CD4-positive, alpha-beta T cell treated with Interleukin-4 for 4 hours (primary cell): ENCODE measurements around the gene GRM6.

Source experiments
- DNase-seq: peaks from one replicate; pipeline ENCODE4 v3.0.0-alpha.2; 2020

GRM6 gene

GRCh38 chr5:178983728-178984127 is 11.4 kb downstream of the GRM6 start:
- DNase-seq: no peak

GRCh38 chr5:178982941-178983340 is 12.2 kb downstream of the GRM6 start:
- DNase-seq: no peak

- DNase-seq: no peak
Measured at GRCh38 chr5:178981381-178981780, 13.7 kb downstream of the GRM6 start.

GRCh38 chr5:178965465-178966055 is 29.6 kb downstream of the GRM6 start:
- DNase-seq: no peak

- DNase-seq: no peak
Measured at GRCh38 chr5:178941361-178941760, 53.8 kb downstream of the GRM6 start.

GRCh38 chr5:178940569-178941360 is 54.4 kb downstream of the GRM6 start, which contains the start of gene ZNF454:
ZNF454 (plus strand) TSS chr5:178941198; CDS start chr5:178942792, 1,594 bp downstream.
- no peak for DNase-seq

GRCh38 chr5:178931846-178932760 is 63.0 kb downstream of the GRM6 start:
- DNase-seq: no peak
